ENCODE measurements around the gene COPS8.

The COPS8 gene

GRCh38 chr2:237043866-237044265 lies 41.8 kb upstream of the COPS8 start:
- H3K9me3 ChIP-seq (ENCODE audit: insufficient read depth, low read length) = no peaks in the 10 kb centered on the region
- no peak overlapping the region for H3K9ac ChIP-seq (ENCODE audit: low read length)
- no peak for TF ChIP-seq EZH2phosphoT487 (IDR thresholded peaks at IDR 0.05; ENCODE audit: low read depth)
- no peak for TF ChIP-seq CTCF (IDR thresholded peaks at IDR 0.05; ENCODE audit: low read depth, low read length)
- peaks cover 8% of the 10 kb centered on the region; the same call in 1 of the 2 replicates for H3K27me3 ChIP-seq (ENCODE audit: low read depth, low read length)
- H3K79me2 ChIP-seq (ENCODE audit: low read length) = no peaks in the 10 kb centered on the region
- H3K27ac ChIP-seq (ENCODE audit: low read length) = no peak overlapping the region
- H3K4me1 ChIP-seq (ENCODE audit: low read length) = no peaks in the 10 kb centered on the region
- H3K4me3 ChIP-seq (ENCODE audit: low read length) = no peak overlapping the region
- no peak overlapping the region for H3K4me2 ChIP-seq (ENCODE audit: low read length)
- no peak overlapping the region for H2AFZ ChIP-seq (ENCODE audit: low read depth, low read length)
- H4K20me1 ChIP-seq (ENCODE audit: insufficient read depth, low read length) = no peaks in the 10 kb centered on the region
- no peaks in the 10 kb centered on the region for H3K36me3 ChIP-seq (replicated peaks; ENCODE audit: low read depth, low read length)

- TF ChIP-seq CTCF (IDR thresholded peaks at IDR 0.05; ENCODE audit: low read depth, low read length) (no peak), EZH2phosphoT487 (IDR thresholded peaks at IDR 0.05; ENCODE audit: low read depth) (no peak)
- no peaks in the 10 kb centered on the region for H4K20me1 ChIP-seq (ENCODE audit: insufficient read depth, low read length)
- H3K9ac ChIP-seq (ENCODE audit: low read length) = no peak overlapping the region
- no peak overlapping the region for H3K4me2 ChIP-seq (ENCODE audit: low read length)
- peaks cover 8% of the 10 kb centered on the region; the same call in 1 of the 2 replicates for H3K27me3 ChIP-seq (ENCODE audit: low read depth, low read length)
- H3K4me3 ChIP-seq (ENCODE audit: low read length) = no peak overlapping the region
- no peaks in the 10 kb centered on the region for H3K4me1 ChIP-seq (ENCODE audit: low read length)
- no peak overlapping the region for H2AFZ ChIP-seq (ENCODE audit: low read depth, low read length)
- no peak overlapping the region for H3K27ac ChIP-seq (ENCODE audit: low read length)
- no peaks in the 10 kb centered on the region for H3K36me3 ChIP-seq (replicated peaks; ENCODE audit: low read depth, low read length)
- no peaks in the 10 kb centered on the region for H3K9me3 ChIP-seq (ENCODE audit: insufficient read depth, low read length)
- no peaks in the 10 kb centered on the region for H3K79me2 ChIP-seq (ENCODE audit: low read length)
Observed at GRCh38 chr2:237044281-237044680, 41.4 kb upstream of the COPS8 start.

GRCh38 chr2:237045449-237045848 lies 40.2 kb upstream of the COPS8 start:
- Histone ChIP-seq H3K27me3 (ENCODE audit: low read depth, low read length) (peaks cover 8% of the 10 kb centered on the region; the same call in 1 of the 2 replicates), H3K4me1 (ENCODE audit: low read length) (no peaks in the 10 kb centered on the region), H3K79me2 (ENCODE audit: low read length) (no peaks in the 10 kb centered on the region), H4K20me1 (ENCODE audit: insufficient read depth, low read length) (no peaks in the 10 kb centered on the region), H3K9me3 (ENCODE audit: insufficient read depth, low read length) (no peaks in the 10 kb centered on the region), H3K4me3 (ENCODE audit: low read length) (no peak overlapping the region), H3K9ac (ENCODE audit: low read length) (no peak overlapping the region), H3K36me3 (replicated peaks; ENCODE audit: low read depth, low read length) (no peaks in the 10 kb centered on the region), H3K27ac (ENCODE audit: low read length) (no peak overlapping the region), H3K4me2 (ENCODE audit: low read length) (no peak overlapping the region), H2AFZ (ENCODE audit: low read depth, low read length) (no peak overlapping the region)
- TF ChIP-seq CTCF (IDR thresholded peaks at IDR 0.05; ENCODE audit: low read depth, low read length) (no peak), EZH2phosphoT487 (IDR thresholded peaks at IDR 0.05; ENCODE audit: low read depth) (no peak)

- TF ChIP-seq CTCF (IDR thresholded peaks at IDR 0.05; ENCODE audit: low read depth, low read length) (no peak), EZH2phosphoT487 (IDR thresholded peaks at IDR 0.05; ENCODE audit: low read depth) (no peak)
- no peak overlapping the region for H2AFZ ChIP-seq (ENCODE audit: low read depth, low read length)
- no peaks in the 10 kb centered on the region for H3K9me3 ChIP-seq (ENCODE audit: insufficient read depth, low read length)
- H3K27ac ChIP-seq (ENCODE audit: low read length) = no peak overlapping the region
- no peaks in the 10 kb centered on the region for H3K36me3 ChIP-seq (replicated peaks; ENCODE audit: low read depth, low read length)
- H3K9ac ChIP-seq (ENCODE audit: low read length) = no peak overlapping the region
- H3K27me3 ChIP-seq (ENCODE audit: low read depth, low read length) = peaks cover 20% of the 10 kb centered on the region; the same call in 1 of the 2 replicates
- no peak overlapping the region for H3K4me3 ChIP-seq (ENCODE audit: low read length)
- no peaks in the 10 kb centered on the region for H3K79me2 ChIP-seq (ENCODE audit: low read length)
- H3K4me1 ChIP-seq (ENCODE audit: low read length) = no peaks in the 10 kb centered on the region
- no peak overlapping the region for H3K4me2 ChIP-seq (ENCODE audit: low read length)
- H4K20me1 ChIP-seq (ENCODE audit: insufficient read depth, low read length) = no peaks in the 10 kb centered on the region
Observed at GRCh38 chr2:237048595-237048994, 37.1 kb upstream of the COPS8 start.
